NAMALWA (cell line): ENCODE data around the gene EXOSC10.
A peak's percentile ranks its signal among the peaks of the same experiment; 100 is the strongest.

Source experiments
- DNase-seq: peaks from one replicate; pipeline ENCODE4 v3.0.0-alpha.2; 2015; ENCODE audit warnings: low spot score

Gene EXOSC10

DNA sequence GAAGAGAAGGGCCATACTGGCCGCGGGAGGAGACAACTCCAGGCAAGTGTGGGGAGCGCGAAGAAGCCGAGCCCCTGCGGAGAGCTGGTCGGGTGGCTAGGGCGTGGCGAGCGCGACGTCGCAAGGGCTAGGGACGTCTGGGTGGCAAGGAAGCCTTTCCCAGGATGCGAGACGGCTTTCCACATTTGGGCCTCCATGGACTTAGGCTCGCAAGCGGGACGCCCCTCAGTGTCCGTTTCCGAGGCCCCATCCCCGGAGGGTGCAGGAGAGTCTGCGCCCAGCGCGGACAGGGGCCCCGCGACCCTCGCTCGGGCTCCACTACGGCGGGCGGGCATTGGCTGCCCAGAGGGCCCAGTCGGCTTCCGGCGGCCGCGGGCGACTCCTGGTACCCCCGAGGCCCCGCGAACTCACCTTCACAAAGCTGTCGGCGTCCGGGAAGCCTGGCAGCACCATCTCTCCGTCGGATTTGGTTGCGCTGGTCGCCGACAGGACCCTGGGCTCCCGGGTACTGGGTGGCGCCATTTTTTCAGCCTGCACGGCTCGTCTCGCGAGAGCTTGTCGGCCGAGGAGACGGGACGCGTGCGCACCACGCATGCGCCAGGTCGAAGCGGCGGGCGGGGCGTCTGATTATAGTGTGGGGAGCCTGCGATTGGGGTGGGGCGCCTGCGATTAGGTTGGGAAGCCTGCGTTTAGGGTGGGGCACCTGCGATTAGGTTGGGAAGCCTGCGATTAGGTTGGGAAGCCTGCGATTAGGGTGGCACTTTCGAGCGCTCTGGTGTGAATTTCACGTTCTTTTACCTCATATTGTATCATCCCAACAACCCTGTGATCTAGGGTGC lies at the start of gene EXOSC10:
TSS of gene EXOSC10 (minus strand) at position 560 of the 839 bp plus-strand sequence. CDS start at position 522, 38 bp downstream.
- peak; percentile 97 for DNase-seq

- no peak for DNase-seq
Measured at GRCh38 chr1:11147197-11147770, 47.6 kb upstream of the EXOSC10 start.

DNA sequence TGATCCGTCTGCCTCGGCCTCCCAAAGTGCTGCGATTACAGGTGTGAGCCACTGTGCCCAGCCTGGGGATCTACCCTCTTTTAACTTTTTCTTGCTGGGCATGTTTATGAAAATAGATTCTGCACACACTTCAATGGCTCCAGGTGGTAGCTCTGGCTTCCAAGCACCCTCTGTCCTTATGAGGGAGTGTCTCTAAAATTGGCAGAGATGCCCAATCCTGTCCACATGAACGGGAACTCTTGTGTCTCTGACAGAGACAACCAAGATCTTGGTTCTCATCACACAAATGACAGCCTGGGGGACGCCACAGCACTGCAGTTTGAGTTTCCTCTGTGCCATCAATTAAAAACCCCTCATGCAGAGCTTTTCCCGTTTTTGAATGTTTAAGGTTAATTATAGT lies 46.1 kb upstream of the EXOSC10 start:
- DNase-seq = no peak

DNA sequence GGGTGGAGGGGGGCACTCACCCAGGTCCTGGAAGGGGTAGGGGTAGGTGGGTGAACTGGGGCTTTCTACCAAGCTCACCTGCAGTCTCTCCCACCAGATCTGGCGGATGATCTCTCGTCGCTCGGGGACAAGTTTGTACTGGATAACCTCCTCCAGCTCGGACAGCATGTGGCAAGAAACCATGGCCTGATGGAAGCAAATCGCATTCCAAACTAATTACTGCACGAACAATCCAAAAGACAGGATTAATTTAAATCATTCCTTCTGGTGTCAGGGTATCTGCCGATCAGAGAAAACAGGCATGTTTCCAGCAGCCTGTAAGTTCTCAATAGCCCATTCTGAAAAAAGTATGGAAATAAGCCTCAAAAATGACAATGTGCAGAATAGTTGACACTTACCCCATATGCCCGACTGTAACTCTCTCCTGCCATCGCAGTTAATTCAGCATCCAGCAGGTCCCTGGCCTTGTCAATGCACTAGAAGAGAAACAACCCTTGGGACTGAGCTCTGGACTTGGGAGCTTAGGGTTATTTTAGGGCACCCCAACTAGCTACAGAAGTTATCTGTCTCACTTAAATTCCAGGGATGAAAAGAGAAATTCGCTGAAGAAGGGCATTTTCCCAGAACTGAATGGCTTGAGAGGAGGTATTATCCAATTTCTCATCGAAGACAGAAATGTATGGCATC lies 45.0 kb upstream of the EXOSC10 start:
- no peak for DNase-seq

DNA sequence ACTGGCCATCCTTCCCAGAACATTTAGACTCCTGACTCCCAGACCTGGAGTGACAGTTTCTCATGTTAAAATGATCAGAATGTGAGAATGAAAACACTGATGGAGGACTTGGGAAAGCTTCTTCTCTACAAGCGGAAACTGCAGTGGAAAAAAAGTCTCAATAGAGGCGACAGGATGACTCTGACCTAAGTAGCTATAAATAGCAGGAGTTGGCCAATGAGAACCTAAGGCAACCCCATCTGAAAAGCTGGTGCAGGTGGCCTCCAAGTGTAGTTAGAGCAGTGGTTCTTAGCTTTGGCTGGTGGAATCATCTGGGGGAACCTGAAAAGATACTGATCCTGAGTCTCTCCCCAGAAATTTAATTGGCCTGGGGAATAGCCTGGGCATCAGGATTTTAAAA lies 44.2 kb upstream of the EXOSC10 start:
- peak; percentile 58 for DNase-seq

DNA sequence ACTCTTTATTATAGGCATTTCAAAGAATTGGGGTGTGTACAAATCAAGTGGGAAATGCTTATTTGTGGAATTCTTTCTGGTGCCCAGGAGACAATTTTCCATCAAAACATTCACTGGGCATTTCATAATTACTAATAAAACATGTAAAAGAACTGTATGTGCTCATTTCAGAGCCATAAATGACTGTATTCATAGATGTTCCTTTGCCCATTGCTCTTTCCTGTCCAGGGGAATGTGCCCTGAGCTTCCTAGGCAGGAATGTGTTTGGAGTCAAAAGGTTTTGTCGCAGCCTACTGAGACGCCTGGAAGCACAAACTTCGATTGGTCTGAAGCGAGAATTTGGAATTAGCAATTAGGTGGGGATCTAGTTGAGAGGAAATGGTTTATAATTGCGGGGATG lies 43.7 kb upstream of the EXOSC10 start:
- DNase-seq = no peak

DNA sequence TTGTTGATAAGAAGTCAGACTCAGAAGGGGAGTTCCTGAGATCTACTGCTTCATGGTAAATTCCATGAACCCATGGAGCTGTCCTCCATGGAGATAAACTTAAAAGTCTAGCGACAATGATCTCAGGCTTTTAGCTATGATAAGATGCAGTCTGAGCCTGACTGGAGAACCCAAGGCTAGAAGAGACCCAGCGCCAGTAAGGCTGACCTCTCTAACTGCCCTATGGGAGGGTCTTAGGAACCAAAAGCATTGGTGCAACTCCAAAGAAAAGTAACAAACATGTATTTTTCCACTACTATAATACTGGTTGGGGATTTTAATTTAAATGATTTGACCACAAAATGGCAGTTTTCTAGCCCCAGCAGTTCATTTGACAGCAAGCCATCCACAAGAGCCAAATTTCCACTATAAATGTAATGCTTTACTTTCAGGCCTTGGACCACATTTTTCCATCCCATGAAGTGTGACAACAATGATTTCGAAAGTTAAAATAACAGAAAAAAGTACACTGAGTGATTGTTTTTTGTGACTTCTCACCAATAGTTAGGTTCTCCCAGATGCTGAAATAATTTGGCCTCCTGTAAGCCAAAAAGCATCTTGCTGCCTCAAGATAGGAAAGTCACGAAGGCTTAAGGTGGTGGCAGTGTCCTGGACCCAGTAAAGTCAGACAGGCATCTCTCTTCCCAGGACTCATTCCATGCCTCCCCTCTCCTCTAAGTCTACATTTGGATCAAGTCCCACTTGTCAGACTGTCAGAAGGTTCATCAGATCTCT lies 43.1 kb upstream of the EXOSC10 start:
- DNase-seq = no peak

- no peak for DNase-seq
Measured at GRCh38 chr1:11138952-11139351, 39.3 kb upstream of the EXOSC10 start.

DNA sequence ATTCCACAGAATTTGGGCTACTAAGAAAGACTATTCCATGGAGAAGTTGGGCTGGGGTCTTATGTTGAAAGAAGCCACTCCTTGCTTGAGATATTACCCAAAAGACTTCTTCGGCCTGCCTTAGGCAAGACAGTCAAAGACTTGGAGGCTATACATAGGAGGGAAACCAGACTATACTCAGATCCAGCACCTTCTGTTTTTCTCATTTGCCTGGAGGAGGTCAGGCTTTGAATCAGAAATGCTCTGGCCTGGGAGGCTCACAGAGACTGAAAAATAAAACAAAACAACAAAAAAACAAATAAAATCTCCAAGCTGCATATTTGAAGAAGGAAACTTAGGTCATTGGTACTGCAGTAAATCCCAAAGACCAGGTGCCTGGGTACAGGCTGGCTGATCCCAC lies 38.4 kb upstream of the EXOSC10 start:
- no peak for DNase-seq

- DNase-seq = no peak
Measured at GRCh38 chr1:11134898-11135266, 35.2 kb upstream of the EXOSC10 start.

DNA sequence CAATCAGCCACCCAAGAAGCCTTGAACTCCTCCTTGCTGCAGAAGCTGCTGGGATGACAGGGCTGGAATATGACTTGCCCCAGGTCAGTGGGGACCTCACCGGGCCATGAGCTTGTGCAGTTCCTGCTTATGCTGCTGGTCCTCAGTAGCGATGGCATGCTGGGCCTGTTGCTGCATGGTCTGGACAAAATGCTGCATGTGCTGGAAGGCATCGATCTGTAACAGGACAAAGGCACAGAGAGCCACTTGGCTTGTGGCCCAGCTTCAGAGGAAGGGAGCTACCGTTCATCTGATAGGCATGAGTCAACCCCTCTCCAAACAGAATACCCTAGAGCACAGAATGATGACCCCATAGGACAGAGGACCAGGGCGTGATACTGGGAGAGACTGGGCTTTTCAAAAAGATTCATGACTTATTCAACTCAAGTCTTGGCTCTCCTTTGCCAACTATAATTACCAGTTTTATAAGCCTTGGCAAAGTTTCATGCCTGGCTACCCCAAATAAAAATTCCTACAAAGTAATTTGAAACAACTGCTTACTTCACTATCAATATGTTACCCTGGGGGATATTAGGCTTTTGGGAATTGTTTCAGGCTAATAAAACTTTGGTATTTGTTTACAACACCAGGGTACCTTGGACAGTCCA lies 34.7 kb upstream of the EXOSC10 start:
- no peak for DNase-seq

DNA sequence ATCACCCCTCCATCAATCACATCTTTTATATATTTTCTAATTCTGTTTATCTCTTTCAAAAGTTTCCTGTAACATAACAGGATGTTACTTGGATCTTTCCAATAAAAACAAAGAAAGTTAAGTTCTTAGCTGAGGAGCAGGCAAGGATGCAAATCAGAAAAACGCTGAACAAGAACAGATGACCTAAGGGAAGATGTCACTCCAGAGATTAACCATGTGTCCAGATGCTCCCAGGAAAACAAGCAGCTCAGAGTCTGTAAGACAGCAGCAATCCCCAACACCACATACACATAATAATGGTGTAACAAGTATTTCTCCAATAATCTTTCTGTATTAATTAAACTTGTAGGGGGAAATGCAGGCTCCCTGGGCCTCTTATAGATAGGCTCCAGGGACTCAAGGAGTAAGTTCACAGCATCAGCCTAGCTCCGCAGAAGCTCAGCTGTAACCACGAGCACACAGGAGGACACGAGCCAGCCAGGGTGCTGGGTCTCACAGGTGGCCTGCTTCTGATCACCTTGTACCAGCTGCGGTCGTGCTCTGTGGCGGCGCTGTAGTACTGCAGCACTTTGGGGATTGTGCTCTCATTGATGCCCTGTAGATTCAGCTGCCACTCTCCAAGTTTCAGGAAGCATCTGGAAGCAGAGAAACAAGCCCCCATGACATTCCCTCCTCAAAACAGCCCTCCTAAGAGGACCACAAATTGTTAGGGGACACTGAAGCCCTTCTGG lies 33.1 kb upstream of the EXOSC10 start:
- peak; percentile 20 for DNase-seq

GRCh38 chr1:11131816-11132215 lies 32.1 kb upstream of the EXOSC10 start:
- DNase-seq = no peak

GRCh38 chr1:11130406-11130805 lies 30.7 kb upstream of the EXOSC10 start:
- no peak for DNase-seq

- no peak for DNase-seq
Measured at GRCh38 chr1:11129649-11130390, 30.2 kb upstream of the EXOSC10 start.

DNA sequence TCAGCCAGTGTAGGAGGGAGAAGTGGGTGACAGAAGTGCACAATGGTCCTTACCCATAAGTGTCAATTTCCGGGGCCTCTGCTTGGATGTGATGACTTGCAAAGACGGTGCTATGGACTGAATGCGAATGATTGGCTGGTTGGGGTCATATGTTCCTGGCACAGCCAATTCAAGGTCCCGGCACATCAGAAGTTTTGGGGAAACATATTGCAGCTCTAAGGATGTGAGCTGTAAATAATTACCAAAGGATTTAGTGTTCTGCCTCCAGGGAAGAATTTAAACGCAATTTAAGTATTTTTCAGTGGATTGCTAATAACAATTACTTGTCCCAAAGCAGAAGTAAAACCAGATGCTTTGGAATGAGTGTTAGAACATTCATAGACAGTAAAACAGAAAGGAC lies 26.9 kb upstream of the EXOSC10 start:
- no peak for DNase-seq

GRCh38 chr1:11125931-11126330 lies 26.3 kb upstream of the EXOSC10 start:
- no peak for DNase-seq

DNA sequence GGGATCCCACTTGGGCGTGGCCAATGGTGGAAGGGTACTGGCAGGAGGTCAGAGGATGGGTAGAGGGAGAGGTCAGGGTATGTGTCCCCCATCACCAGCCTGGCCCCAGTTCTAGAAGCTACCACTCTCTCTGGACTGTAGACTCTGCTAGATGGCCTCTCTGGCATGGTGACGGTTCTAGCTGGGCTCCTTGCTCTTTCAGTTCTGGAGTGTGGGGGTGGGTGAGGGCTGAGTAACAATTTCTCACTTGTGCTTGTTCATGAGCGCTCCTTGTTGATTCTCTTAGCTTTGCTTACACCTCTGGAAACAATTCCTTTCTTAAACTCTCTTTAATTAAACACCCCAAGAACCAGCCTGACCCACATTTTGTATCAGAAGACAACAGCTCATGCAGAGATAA lies 25.3 kb upstream of the EXOSC10 start:
- DNase-seq = no peak

DNA sequence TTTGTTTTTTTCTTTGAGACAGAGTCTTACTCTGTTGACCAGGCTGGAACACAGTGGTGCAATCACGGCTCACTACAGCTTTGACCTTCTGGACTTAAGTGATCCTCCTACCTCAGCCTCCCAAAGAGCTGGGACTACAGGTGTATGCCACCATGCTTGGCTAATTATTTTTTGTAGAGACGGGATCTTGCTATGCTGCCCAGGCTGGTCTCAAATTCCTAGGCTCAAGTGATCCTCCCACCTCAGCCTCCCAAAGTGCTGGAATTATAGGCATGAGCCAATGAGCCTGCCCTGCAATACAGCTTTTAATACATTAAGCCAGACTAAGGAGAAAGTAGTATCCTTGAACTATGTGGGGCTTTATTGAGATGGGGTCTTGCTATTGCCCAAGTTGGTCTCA lies 16.6 kb upstream of the EXOSC10 start:
- DNase-seq = no peak

DNA sequence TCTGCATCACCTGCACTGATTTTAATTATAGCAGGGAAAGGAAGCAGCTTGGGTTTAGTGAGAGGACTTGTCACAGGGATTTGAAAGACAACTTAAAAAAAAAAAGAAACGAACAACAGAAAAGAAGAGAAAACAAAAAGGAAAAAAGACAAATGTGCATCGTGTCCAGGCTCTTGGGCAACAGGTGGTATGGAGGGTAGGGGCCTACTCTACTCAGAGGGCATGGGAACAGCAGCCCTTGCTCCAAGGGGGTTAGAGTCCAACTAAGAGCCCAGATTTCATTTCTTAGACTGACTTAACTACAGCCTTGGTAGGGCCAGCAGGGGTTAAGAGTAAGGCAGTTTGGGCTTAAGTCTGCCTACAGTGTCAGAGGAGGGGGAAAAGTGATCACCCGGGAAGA lies 15.3 kb upstream of the EXOSC10 start:
- no peak for DNase-seq
